ENCODE results near the gene CHST5. TPM values are rescaled to one million over a fixed set of nuclear protein-coding genes. Genes with fewer than 3 reads are reported as not detected.

The CHST5 gene
- polyA plus RNA-seq, 1 donor, result 35.6 TPM

- Histone ChIP-seq H3K36me3 (ENCODE audit: control insufficient read depth, insufficient read depth, low read length) (no peaks in the 10 kb centered on the region), H3K27me3 (ENCODE audit: control insufficient read depth, insufficient read depth, low read length) (peaks cover 19% of the 10 kb centered on the region), H3K4me3 (ENCODE audit: low read length) (peak overlapping the region; percentile 10), H3K9me3 (ENCODE audit: control insufficient read depth, low read depth, low read length) (no peaks in the 10 kb centered on the region), H3K27ac (ENCODE audit: low read length) (no peak overlapping the region), H3K4me1 (ENCODE audit: control insufficient read depth, insufficient read depth, low read length) (peaks cover 4% of the 10 kb centered on the region)
- no CpG with 5 or more reads among the region's 26 CpGs for WGBS (ENCODE audit: insufficient coverage, low lambda C conversion rate)
- DNase-seq, result peak in 1 of 2 donors; percentile 11
Measured at GRCh38 chr16:75494661-75495075, 41.2 kb downstream of the CHST5 start.

- no peaks in the 10 kb centered on the region for H3K9me3 ChIP-seq (ENCODE audit: control insufficient read depth, low read depth, low read length)
- DNase-seq, result no peak
- peaks cover 19% of the 10 kb centered on the region for H3K27me3 ChIP-seq (ENCODE audit: control insufficient read depth, insufficient read depth, low read length)
- H3K4me3 ChIP-seq (ENCODE audit: low read length), result no peak overlapping the region
- H3K36me3 ChIP-seq (ENCODE audit: control insufficient read depth, insufficient read depth, low read length), result no peaks in the 10 kb centered on the region
- peaks cover 4% of the 10 kb centered on the region for H3K4me1 ChIP-seq (ENCODE audit: control insufficient read depth, insufficient read depth, low read length)
- H3K27ac ChIP-seq (ENCODE audit: low read length), result no peak overlapping the region
- WGBS (ENCODE audit: insufficient coverage, low lambda C conversion rate), result no CpG with 5 or more reads among the region's 5 CpGs
Measured at GRCh38 chr16:75494184-75494583, 41.7 kb downstream of the CHST5 start.

DNA sequence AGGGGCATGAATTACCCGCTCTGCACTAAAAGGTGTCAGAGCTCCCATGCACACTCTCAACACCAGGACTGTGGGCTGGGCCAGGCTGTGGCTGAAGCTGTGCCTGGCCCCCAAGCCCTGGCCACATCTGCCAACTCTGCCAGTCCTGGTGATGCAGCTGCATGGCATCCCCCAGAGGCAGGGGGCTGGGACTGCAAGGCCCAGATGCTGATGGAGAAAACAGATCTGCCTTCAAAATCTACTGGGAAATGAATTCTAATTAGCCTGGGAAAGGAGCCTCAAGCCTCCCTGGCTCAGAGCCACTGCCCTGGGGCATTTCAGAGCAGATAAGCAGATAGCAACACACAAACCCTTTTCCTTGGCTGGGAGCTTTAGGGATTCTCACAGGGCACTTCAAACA is 44.0 kb downstream of the CHST5 start:
- Histone ChIP-seq H3K27me3 (ENCODE audit: control insufficient read depth, insufficient read depth, low read length) (peaks cover 19% of the 10 kb centered on the region), H3K4me3 (ENCODE audit: low read length) (no peak overlapping the region), H3K9me3 (ENCODE audit: control insufficient read depth, low read depth, low read length) (no peaks in the 10 kb centered on the region), H3K36me3 (ENCODE audit: control insufficient read depth, insufficient read depth, low read length) (no peaks in the 10 kb centered on the region), H3K27ac (ENCODE audit: low read length) (no peak overlapping the region), H3K4me1 (ENCODE audit: control insufficient read depth, insufficient read depth, low read length) (peaks cover 9% of the 10 kb centered on the region)
- WGBS (ENCODE audit: insufficient coverage, low lambda C conversion rate), result no CpG with 5 or more reads among the region's 1 CpG
- no peak for DNase-seq

GRCh38 chr16:75488322-75488721 is 47.6 kb downstream of the CHST5 start:
- 100% methylated on average over 1 of the region's 2 CpGs for WGBS (ENCODE audit: insufficient coverage, low lambda C conversion rate)
- Histone ChIP-seq H3K4me3 (ENCODE audit: low read length) (no peak overlapping the region), H3K4me1 (ENCODE audit: control insufficient read depth, insufficient read depth, low read length) (peaks cover 19% of the 10 kb centered on the region), H3K36me3 (ENCODE audit: control insufficient read depth, insufficient read depth, low read length) (no peaks in the 10 kb centered on the region), H3K9me3 (ENCODE audit: control insufficient read depth, low read depth, low read length) (no peaks in the 10 kb centered on the region), H3K27me3 (ENCODE audit: control insufficient read depth, insufficient read depth, low read length) (no peaks in the 10 kb centered on the region), H3K27ac (ENCODE audit: low read length) (no peak overlapping the region)
- no peak for DNase-seq

GRCh38 chr16:75486676-75487313 is 49.1 kb downstream of the CHST5 start:
- Histone ChIP-seq H3K4me1 (ENCODE audit: control insufficient read depth, insufficient read depth, low read length) (peaks cover 19% of the 10 kb centered on the region), H3K27ac (ENCODE audit: low read length) (peak overlapping the region; percentile 58), H3K9me3 (ENCODE audit: control insufficient read depth, low read depth, low read length) (no peaks in the 10 kb centered on the region), H3K27me3 (ENCODE audit: control insufficient read depth, insufficient read depth, low read length) (no peaks in the 10 kb centered on the region), H3K36me3 (ENCODE audit: control insufficient read depth, insufficient read depth, low read length) (no peaks in the 10 kb centered on the region), H3K4me3 (ENCODE audit: low read length) (no peak overlapping the region)
- DNase-seq, result peak; percentile 55 to 82
- WGBS (ENCODE audit: insufficient coverage, low lambda C conversion rate), result no CpG with 5 or more reads among the region's 2 CpGs

DNA sequence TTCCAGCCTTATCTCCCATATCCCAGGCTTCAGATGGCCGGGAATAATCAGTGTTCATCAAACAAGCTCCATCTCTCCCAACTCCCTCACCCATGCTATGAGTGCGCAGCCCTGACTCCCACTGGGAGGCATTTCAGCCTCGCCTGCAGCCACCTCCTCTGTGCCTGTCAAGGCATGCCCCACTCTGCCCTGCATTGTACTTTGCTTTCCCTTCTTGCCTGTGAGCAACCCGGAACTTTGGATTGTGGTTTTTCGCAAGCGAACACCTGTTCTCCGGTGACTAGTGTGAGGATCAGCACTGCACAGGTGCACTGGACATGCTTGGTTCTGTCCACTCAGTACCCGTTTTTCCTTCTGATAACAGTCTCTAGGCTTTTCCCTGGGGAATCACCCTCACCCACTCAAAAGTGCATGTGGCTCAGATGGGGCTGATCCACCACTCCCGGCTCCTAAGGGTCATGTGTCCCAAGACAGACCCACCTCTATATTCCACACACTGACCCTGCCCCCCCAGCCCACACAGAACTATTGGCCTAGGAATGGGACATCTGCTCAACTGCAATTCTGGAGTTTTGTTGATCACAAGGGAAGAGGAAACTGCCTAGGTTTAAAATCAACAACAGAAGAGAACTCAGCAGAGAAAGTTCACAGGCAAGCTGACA is 49.8 kb downstream of the CHST5 start:
- no peaks in the 10 kb centered on the region for H3K9me3 ChIP-seq (ENCODE audit: control insufficient read depth, low read depth, low read length)
- peaks cover 19% of the 10 kb centered on the region for H3K4me1 ChIP-seq (ENCODE audit: control insufficient read depth, insufficient read depth, low read length)
- H3K27ac ChIP-seq (ENCODE audit: low read length), result peak overlapping the region; percentile 58
- DNase-seq, result peak; percentile 71 to 86
- WGBS (ENCODE audit: insufficient coverage, low lambda C conversion rate), result 0% methylated on average over 1 of the region's 9 CpGs
- H3K27me3 ChIP-seq (ENCODE audit: control insufficient read depth, insufficient read depth, low read length), result no peaks in the 10 kb centered on the region
- H3K36me3 ChIP-seq (ENCODE audit: control insufficient read depth, insufficient read depth, low read length), result no peaks in the 10 kb centered on the region
- no peak overlapping the region for H3K4me3 ChIP-seq (ENCODE audit: low read length)

DNA sequence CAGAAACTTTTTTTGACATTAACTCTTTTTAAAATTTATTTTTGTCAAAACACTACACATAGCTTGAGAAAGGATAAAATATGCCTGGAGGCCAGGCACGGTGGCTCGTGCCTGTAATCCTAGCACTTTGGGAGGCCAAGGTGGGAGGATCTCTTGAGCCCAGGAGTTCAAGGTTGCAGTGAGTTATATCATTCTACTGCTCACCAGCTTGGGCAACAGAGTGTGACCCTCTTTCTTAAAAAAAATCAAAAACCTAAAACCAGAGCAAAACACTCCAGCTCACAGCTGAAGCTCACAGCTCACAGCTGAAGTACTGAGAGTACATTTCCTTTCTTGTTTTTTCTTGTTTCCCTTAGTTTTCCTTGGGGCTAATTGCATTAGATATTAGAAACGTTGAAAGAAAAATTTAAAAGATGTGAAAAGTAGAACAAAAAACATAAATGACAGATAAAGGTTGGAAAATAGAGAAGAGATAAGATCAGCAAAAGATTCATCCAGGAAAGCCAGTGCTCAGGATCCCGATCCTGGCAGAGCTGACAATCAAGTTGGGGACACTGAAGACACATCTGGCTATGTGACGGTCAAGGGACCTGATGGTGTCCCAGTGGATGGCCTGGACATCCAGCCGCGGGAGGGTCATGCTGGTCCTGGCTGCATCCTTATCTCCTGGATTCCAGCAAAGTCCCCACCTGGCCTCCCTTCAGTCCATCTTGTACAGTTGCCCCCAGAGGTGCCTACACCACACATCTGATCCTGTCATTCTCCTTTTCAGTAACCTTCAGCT is 50.5 kb downstream of the CHST5 start:
- 88% methylated on average over 1 of the region's 7 CpGs for WGBS (ENCODE audit: insufficient coverage, low lambda C conversion rate)
- no peak for DNase-seq
- H3K4me1 ChIP-seq (ENCODE audit: control insufficient read depth, insufficient read depth, low read length), result peaks cover 19% of the 10 kb centered on the region
- H3K27me3 ChIP-seq (ENCODE audit: control insufficient read depth, insufficient read depth, low read length), result no peaks in the 10 kb centered on the region
- no peaks in the 10 kb centered on the region for H3K9me3 ChIP-seq (ENCODE audit: control insufficient read depth, low read depth, low read length)
- no peak overlapping the region for H3K27ac ChIP-seq (ENCODE audit: low read length)
- no peaks in the 10 kb centered on the region for H3K36me3 ChIP-seq (ENCODE audit: control insufficient read depth, insufficient read depth, low read length)
- no peak overlapping the region for H3K4me3 ChIP-seq (ENCODE audit: low read length)

DNA sequence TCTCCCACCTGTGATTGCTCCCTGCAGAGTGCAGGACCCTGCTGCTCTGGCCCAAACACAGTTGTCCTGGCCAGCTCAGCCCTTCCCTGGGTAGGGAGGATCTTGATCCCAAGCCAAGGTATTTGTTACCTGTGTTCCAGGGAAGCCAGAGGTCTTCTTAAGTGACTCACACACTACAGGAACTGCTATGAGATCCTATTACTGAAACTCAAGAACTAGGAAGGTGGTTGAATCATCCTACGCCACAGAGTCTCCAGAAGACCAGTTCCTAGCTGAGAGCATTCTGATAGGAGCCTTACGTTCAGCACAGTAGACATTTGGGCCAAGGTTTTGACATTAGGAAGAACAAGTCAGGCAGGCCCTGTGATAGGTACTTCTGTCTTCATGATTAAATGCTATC is 52.7 kb downstream of the CHST5 start:
- no peaks in the 10 kb centered on the region for H3K36me3 ChIP-seq (ENCODE audit: control insufficient read depth, insufficient read depth, low read length)
- H3K9me3 ChIP-seq (ENCODE audit: control insufficient read depth, low read depth, low read length), result peaks cover 4% of the 10 kb centered on the region
- H3K27ac ChIP-seq (ENCODE audit: low read length), result no peak overlapping the region
- WGBS (ENCODE audit: insufficient coverage, low lambda C conversion rate), result no CpG with 5 or more reads among the region's 2 CpGs
- H3K27me3 ChIP-seq (ENCODE audit: control insufficient read depth, insufficient read depth, low read length), result no peaks in the 10 kb centered on the region
- no peak overlapping the region for H3K4me3 ChIP-seq (ENCODE audit: low read length)
- H3K4me1 ChIP-seq (ENCODE audit: control insufficient read depth, insufficient read depth, low read length), result peaks cover 19% of the 10 kb centered on the region
- no peak for DNase-seq

GRCh38 chr16:75482434-75483205 is 53.3 kb downstream of the CHST5 start:
- Histone ChIP-seq H3K36me3 (ENCODE audit: control insufficient read depth, insufficient read depth, low read length) (no peaks in the 10 kb centered on the region), H3K9me3 (ENCODE audit: control insufficient read depth, low read depth, low read length) (peaks cover 4% of the 10 kb centered on the region), H3K4me3 (ENCODE audit: low read length) (no peak overlapping the region), H3K4me1 (ENCODE audit: control insufficient read depth, insufficient read depth, low read length) (peaks cover 19% of the 10 kb centered on the region), H3K27me3 (ENCODE audit: control insufficient read depth, insufficient read depth, low read length) (no peaks in the 10 kb centered on the region), H3K27ac (ENCODE audit: low read length) (no peak overlapping the region)
- no CpG with 5 or more reads among the region's 14 CpGs for WGBS (ENCODE audit: insufficient coverage, low lambda C conversion rate)
- DNase-seq, result no peak

- H3K36me3 ChIP-seq (ENCODE audit: control insufficient read depth, insufficient read depth, low read length), result no peaks in the 10 kb centered on the region
- H3K4me1 ChIP-seq (ENCODE audit: control insufficient read depth, insufficient read depth, low read length), result peaks cover 9% of the 10 kb centered on the region
- no peak overlapping the region for H3K27ac ChIP-seq (ENCODE audit: low read length)
- H3K27me3 ChIP-seq (ENCODE audit: control insufficient read depth, insufficient read depth, low read length), result no peaks in the 10 kb centered on the region
- peaks cover 4% of the 10 kb centered on the region for H3K9me3 ChIP-seq (ENCODE audit: control insufficient read depth, low read depth, low read length)
- H3K4me3 ChIP-seq (ENCODE audit: low read length), result no peak overlapping the region
- 80% methylated on average over 1 of the region's 7 CpGs for WGBS (ENCODE audit: insufficient coverage, low lambda C conversion rate)
- no peak for DNase-seq
Measured at GRCh38 chr16:75481475-75481874, 54.4 kb downstream of the CHST5 start.

All from large intestine (tissue), 3 donors.